Measurements from ENCODE around the gene C11orf16. TPM values are rescaled to one million over a fixed set of nuclear protein-coding genes. Genes with fewer than 3 reads are reported as not detected.

Gene C11orf16
- total RNA-seq, 1 experiment from 2014 or later = not detected

GRCh38 chr11:8871962-8872361 lies 60.8 kb downstream of the C11orf16 start:
- H4K20me1 ChIP-seq (ENCODE audit: insufficient read depth) = no peaks in the 10 kb centered on the region
- ChIA-PET RAD21 (ENCODE audit: low non-redundant PET in 1 of 2, low total read pairs in 2 of 2, uncharacterized antibody in 2 of 2, unreplicated experiment in 2 of 2) (no interaction called here), CTCF (interaction anchor here (1.3 kb wide), 1 partner anchor 266 kb away, joined by 3 read pairs; no protein-coding TSS in a partner anchor), POLR2A (interaction anchor here (0.5 to 1.9 kb wide), 2 partner anchors 58 to 183 kb away, joined by 3 to 6 read pairs; no protein-coding TSS in a partner anchor)
- peak overlapping the region; percentile 86 for H2AFZ ChIP-seq (ENCODE audit: low read depth, low read length, poor library complexity, severe bottlenecking)
- no peak overlapping the region for H3K27ac ChIP-seq (ENCODE audit: low read depth, low read length)
- TF ChIP-seq EZH2 (IDR thresholded peaks at IDR 0.05) = no peak
- TF ChIP-seq FOSL1 (IDR thresholded peaks at IDR 0.05; ENCODE audit: low read depth) = no peak
- TF ChIP-seq CEBPB (IDR thresholded peaks at IDR 0.05; ENCODE audit: low read depth) = no peak
- TF ChIP-seq EZH2phosphoT487 (IDR thresholded peaks at IDR 0.05; ENCODE audit: borderline replicate concordance) = no peak
- TF ChIP-seq, protein P1, sequence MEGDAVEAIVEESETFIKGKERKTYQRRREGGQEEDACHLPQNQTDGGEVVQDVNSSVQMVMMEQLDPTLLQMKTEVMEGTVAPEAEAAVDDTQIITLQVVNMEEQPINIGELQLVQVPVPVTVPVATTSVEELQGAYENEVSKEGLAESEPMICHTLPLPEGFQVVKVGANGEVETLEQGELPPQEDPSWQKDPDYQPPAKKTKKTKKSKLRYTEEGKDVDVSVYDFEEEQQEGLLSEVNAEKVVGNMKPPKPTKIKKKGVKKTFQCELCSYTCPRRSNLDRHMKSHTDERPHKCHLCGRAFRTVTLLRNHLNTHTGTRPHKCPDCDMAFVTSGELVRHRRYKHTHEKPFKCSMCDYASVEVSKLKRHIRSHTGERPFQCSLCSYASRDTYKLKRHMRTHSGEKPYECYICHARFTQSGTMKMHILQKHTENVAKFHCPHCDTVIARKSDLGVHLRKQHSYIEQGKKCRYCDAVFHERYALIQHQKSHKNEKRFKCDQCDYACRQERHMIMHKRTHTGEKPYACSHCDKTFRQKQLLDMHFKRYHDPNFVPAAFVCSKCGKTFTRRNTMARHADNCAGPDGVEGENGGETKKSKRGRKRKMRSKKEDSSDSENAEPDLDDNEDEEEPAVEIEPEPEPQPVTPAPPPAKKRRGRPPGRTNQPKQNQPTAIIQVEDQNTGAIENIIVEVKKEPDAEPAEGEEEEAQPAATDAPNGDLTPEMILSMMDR (IDR thresholded peaks at IDR 0.05 in 2 of 3, conservative IDR thresholded peaks at IDR 0.05 in 1 of 3; ENCODE audit: borderline replicate concordance in 1 of 3, insufficient read depth in 1 of 3, low read depth in 2 of 3, low read length in 2 of 3) = no peak
- no TSS peak for BruUV-seq (replicated peaks)
- no peaks in the 10 kb centered on the region for H3K27me3 ChIP-seq (ENCODE audit: insufficient read depth, low read length)
- no peaks in the 10 kb centered on the region for H3K9me2 ChIP-seq (ENCODE audit: insufficient read depth)
- H3K4me2 ChIP-seq (ENCODE audit: low read length) = peak overlapping the region; percentile 66; the same call in 1 of the 2 replicates
- H3K79me2 ChIP-seq (ENCODE audit: insufficient read depth, low read length) = no peaks in the 10 kb centered on the region
- DNase-seq (ENCODE audit: low read depth, low spot score) (no peak), ATAC-seq (no peak)
- intact Hi-C loops (cut with micrococcal nuclease) = loop anchor here (5.0 kb wide), 1 partner anchor 185 kb away; no protein-coding TSS in a partner anchor
- H3K9me3 ChIP-seq (ENCODE audit: control insufficient read depth in 1 of 2, insufficient read depth in 1 of 2, low read depth in 1 of 2, low read length in 2 of 2) = no peaks in the 10 kb centered on the region
- peaks cover 8 to 17% of the 10 kb centered on the region in 2 experiments for H3K4me1 ChIP-seq (ENCODE audit: control insufficient read depth in 1 of 2, insufficient read depth in 2 of 2, low read length in 2 of 2)
- no peaks in the 10 kb centered on the region for H3K36me3 ChIP-seq (ENCODE audit: control insufficient read depth in 1 of 2, insufficient read depth in 2 of 2, low read length in 2 of 2)
- H3K9ac ChIP-seq (ENCODE audit: low read length) = no peak overlapping the region
- H3K4me3 ChIP-seq (replicated peaks in 1 of 2; ENCODE audit: low read depth in 1 of 2, low read length in 2 of 2) = no peak overlapping the region

DNA sequence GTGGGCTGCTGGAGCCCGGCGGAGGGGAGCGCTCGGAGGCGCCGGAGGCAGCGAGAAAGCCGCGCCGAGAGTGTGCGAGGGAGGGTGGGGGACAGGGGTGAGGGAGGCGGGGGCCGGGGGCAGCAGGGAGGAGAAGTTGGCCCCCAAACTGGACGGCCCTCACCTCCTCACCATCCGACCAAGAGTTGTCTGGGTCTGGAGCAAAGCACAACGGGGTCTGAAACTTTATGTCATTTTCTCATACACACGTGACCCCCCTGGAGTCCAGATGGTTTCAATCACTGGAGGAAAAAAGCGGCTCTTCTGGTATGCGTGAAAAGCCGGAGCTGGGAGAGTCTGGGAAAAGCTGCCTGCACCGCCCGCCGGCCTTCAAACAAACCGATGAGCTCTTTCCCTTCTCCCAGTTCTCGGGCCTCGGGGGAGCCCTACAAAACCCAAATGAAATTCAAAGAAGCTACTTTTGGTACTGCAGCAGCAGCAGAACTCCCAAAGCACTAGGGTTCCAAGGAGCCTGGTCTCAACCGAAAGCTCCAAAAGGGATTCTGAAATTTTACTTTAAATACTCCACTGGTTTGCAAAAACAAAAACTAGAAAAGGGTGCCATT lies 61.5 kb downstream of the C11orf16 start:
- Histone ChIP-seq H2AFZ (ENCODE audit: low read depth, low read length, poor library complexity, severe bottlenecking) (peak overlapping the region; percentile 86), H3K9ac (ENCODE audit: low read length) (peak overlapping the region; percentile 66), H3K36me3 (ENCODE audit: control insufficient read depth in 1 of 2, insufficient read depth in 2 of 2, low read length in 2 of 2) (no peaks in the 10 kb centered on the region), H3K4me2 (ENCODE audit: low read length) (peak overlapping the region; percentile 66), H3K9me2 (ENCODE audit: insufficient read depth) (no peaks in the 10 kb centered on the region), H3K79me2 (ENCODE audit: insufficient read depth, low read length) (no peaks in the 10 kb centered on the region), H4K20me1 (ENCODE audit: insufficient read depth) (no peaks in the 10 kb centered on the region), H3K9me3 (ENCODE audit: control insufficient read depth in 1 of 2, insufficient read depth in 1 of 2, low read depth in 1 of 2, low read length in 2 of 2) (no peaks in the 10 kb centered on the region), H3K4me3 (replicated peaks in 1 of 2; ENCODE audit: low read depth in 1 of 2, low read length in 2 of 2) (peak overlapping the region; percentile 52 to 63), H3K27ac (ENCODE audit: low read depth, low read length) (no peak overlapping the region), H3K4me1 (ENCODE audit: control insufficient read depth in 1 of 2, insufficient read depth in 2 of 2, low read length in 2 of 2) (peaks cover 8 to 23% of the 10 kb centered on the region in 2 experiments), H3K27me3 (ENCODE audit: insufficient read depth, low read length) (no peaks in the 10 kb centered on the region)
- CTCF ChIA-PET = interaction anchor here (1.3 kb wide), 2 partner anchors 88 to 266 kb away, joined by 3 to 4 read pairs; no protein-coding TSS in a partner anchor
- peak; percentile 62 for ATAC-seq
- TF ChIP-seq, protein P1 (IDR thresholded peaks at IDR 0.05 in 2 of 3, conservative IDR thresholded peaks at IDR 0.05 in 1 of 3; ENCODE audit: borderline replicate concordance in 1 of 3, insufficient read depth in 1 of 3, low read depth in 2 of 3, low read length in 2 of 3) = no peak
- peak; percentile 32; the same call in 1 of the 2 replicates for TF ChIP-seq MAX (IDR thresholded peaks at IDR 0.05)
- peak; percentile 16 for DNase-seq (ENCODE audit: low read depth, low spot score)
- intact Hi-C loops (cut with micrococcal nuclease) = loop anchor here (5.0 kb wide), 1 partner anchor 184 kb away; no protein-coding TSS in a partner anchor
- RAD21 ChIA-PET (ENCODE audit: low non-redundant PET in 1 of 2, low total read pairs in 2 of 2, uncharacterized antibody in 2 of 2, unreplicated experiment in 2 of 2) = no interaction called here
- no TSS peak for BruUV-seq (replicated peaks)
- POLR2A ChIA-PET = interaction anchor here (0.5 to 1.9 kb wide), 2 partner anchors 57 to 182 kb away, joined by 3 to 6 read pairs; no protein-coding TSS in a partner anchor
